ENCODE data around the gene TECRL.

Gene TECRL

DNA sequence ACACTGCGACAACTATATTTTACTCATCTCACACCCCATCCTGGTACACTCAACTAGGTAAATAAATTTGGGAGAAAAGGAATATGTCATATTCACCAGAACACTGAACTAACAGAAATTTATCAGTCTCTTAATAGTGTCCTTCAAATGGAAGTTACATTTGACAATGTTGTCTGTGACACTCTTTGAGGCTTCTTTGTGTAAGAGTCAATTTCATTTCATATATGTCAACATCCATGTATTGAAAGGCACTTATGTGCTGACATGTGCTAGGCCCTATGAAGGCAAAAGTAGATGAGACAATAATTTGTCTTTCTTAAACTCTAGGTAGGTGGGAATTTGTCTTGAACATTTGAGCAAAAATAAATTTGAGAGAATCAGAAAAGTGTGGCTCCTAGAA lies 82.0 kb downstream of the TECRL start:
- no peak for DNase-seq (ENCODE audit: low spot score)

DNA sequence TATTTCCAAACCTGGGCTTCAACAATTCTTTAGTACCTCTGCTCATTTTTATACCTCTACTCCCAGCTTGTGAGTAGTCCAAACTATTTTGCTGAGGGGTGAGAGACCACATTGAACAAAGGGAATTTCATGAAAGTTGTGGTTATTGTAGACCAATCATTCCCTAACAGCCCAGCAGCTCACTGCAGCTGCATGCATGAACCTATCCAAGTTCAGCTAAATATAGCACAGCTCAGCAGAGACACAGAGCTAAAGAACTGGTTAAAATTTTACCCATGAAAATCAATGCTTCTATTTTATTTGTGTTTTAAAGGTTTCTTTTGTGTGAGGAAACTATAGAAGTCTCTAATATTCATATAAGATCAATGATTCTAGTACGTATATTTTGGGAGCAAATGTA lies 82.7 kb downstream of the TECRL start:
- no peak for DNase-seq (ENCODE audit: low spot score)

DNA sequence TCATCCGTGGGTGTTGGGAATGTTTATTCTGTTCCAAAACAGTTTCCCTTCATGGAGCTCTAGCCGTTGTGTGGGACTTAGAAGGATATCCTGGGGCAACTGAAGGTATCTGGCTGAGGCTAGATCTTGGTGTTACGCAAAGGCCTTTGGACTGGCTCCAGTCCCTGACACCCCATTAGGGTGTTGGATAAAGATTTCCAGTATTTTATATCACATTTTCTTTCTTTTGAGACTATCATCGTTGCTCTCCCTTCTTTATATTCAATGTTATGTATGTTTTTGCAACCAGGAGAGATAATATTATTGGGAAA lies 103.0 kb downstream of the TECRL start:
- no peak for DNase-seq (ENCODE audit: low spot score)

DNA sequence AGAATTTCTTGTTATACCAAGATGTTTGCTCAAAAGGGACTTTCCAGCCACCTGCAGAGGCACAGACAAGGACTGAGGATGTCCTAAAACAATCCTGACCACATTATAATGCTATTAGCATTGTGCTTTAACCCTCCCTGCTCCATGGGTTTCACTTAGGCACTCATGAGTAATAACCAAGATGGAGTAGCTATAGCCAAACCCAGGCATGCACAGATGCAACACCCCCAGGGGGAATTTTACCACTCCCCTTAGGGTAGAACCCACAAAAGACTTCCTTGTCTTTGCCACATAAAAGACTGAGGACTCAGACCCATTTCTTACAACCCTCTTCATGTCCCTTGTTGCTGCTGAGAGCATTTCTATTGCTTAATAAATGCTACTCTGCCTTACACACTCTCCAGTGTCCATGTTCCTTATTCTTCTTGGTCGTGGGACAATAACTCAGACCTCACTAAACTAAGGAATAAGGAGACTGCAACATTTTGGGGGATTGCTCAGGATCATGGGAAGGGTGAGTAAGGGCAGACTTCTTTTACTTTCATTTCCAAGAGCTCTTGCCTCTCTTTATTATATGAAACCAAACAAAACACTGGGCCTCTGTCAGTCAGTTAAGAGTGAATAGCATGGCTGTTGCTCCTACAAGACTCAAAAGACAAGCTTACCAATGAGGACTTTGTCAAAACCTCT lies 103.5 kb downstream of the TECRL start:
- no peak for DNase-seq (ENCODE audit: low spot score)

DNA sequence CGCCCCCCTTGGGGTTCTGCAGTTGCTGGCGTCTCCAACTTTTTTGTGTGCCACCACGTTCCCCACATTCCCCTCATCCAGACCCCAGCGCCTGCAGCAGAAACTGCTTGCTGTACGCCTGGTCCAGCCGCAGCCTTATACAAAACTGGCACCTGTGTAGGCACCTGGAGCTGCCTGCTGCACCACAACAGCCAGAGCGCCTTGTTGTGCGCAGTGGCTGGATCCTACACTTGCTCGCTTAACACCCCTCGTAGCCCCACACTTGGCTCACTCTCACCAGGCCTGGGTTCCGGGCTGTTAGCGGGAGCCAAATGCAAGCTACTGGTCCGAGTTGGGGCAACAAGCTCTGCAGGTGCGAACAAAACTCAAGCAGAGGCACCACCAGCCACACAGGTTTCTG lies 136.8 kb downstream of the TECRL start:
- no peak for DNase-seq (ENCODE audit: low spot score)

DNA sequence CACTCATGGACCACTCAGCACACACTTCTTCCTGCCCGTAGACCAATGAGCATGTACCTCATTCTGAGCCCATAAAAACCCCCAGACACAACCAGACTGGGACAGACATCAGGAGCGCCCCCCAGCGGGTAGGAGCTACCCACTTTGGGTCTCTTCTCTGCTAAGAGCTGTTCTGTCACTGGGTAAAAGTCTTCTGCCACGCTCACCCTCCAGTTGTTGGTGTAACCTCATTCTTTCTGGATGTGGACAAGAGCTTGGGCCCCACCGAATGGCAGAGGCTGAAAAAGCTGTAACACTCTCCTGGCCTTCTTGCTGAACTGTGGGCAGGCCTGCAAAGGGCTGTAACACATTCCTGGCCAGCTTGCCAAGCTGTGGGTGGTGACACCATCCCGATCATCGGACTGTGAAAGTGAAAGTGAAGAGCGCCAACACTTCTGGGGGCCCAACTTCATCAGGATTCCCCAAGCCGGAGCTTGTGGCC lies 137.6 kb downstream of the TECRL start:
- no peak for DNase-seq (ENCODE audit: low spot score)

DNA sequence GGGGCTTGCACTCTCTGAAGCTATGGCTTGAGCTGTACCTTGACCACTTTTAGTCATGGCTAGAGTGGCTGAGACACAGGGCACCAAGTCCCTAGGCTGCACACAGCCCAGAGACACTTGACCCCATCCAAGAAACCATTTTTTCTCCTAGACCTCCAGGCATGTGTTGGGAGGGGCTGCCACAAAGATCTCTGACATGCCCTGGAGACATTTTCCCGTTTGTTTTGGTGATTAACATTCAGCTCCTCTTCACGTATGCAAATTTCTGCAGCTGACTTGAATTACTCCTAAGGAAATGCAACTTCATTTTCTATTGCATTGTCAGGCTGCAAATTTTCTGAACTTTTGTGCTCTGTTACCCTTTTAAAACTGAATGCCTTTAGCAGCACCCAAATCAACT lies 142.6 kb downstream of the TECRL start:
- no peak for DNase-seq (ENCODE audit: low spot score)

DNA sequence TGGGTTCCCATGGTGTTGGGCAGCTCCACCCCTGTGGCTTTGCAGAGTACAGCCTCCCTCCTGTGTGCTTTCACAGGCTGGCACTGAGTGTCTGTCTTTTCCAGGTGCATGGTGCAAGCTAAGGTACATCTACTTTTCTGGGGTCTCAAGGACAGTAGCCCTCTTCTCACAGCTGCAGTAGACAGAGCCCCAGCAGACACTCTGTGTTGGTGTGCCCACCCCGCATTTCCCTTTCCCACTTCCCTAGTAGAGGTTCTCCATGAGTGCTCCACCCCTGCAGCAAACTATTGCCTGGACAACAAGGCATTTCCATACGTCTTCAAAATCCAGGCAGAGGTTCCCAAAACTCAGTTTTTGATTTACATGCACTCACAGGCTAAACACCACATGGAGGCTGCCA lies 143.0 kb downstream of the TECRL start:
- no peak for DNase-seq (ENCODE audit: low spot score)

DNA sequence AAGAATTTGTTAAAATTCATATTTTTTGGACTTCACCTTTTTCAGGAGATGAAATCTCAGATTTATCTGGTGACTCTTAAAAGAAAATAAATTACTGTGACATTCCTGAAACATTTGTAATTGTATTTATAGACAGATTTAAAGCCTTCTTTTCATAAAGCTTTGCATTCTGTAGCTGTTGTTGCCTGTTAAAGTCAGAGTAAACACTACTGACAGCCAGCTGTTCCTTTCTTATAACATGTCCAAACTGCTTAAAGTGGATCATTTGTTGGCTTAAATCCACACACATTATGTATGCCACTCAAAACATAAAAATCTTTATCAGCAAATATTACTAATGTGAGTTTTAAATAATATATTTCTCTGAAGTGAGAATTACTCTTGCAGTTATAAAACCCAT lies 157.5 kb downstream of the TECRL start:
- no peak for DNase-seq (ENCODE audit: low spot score)

DNA sequence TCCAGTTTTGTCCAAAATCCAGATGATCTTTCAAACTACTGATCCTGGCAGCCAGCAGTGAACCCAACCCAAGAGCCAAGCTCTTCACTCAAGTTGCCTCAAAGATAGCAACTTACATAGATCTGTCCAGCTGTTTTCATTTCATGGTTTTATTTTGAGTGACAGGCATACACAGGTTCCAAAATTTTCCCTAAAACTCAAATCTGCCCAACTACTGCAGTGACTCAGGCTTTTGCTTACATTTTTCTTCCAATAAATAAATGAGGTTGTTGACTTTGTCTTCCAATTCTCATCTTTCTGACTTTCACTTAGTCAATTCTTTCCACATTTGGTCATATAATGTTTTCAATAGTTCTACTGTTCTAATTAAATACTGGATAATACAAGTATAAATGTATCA lies 158.8 kb downstream of the TECRL start:
- DNase-seq (ENCODE audit: low spot score): no peak

DNA sequence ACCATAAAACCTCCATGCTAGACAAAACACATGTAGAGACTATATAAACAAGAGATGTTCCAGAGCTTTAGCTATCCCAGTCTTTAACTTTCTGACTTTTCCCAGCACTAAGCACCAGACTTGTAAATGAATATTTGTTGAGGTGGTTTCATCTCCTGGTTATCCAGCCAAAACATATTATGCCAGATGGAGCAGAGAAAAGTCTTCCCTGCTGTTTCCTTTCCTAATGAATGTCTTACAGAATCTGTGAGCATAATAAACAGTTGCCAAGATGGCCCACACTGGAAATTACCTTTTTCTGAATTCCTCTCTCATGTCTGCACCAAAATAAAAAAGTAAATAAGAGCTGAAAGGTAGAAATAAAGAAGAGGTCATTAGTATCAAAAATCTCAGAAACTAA lies 159.2 kb downstream of the TECRL start:
- DNase-seq (ENCODE audit: low spot score): no peak

DNA sequence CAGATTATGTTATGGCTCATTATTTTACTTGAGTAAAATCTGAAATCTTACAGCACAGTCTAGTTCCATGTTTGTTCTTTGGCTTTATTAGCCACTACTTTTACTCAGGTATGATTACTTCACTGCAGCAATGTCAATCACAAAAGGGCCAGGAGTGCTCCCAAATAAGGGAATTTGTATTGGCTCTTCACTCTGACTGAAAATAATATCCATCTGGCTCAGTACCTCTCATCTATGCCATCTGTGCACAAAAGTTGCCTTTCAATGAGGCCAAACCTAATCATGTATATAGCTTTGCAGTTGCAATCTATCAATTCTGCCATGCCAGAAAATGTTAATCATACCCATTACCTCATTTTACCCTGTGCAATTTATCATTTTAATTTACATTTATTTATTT lies 161.1 kb downstream of the TECRL start:
- DNase-seq (ENCODE audit: low spot score): no peak

DNA sequence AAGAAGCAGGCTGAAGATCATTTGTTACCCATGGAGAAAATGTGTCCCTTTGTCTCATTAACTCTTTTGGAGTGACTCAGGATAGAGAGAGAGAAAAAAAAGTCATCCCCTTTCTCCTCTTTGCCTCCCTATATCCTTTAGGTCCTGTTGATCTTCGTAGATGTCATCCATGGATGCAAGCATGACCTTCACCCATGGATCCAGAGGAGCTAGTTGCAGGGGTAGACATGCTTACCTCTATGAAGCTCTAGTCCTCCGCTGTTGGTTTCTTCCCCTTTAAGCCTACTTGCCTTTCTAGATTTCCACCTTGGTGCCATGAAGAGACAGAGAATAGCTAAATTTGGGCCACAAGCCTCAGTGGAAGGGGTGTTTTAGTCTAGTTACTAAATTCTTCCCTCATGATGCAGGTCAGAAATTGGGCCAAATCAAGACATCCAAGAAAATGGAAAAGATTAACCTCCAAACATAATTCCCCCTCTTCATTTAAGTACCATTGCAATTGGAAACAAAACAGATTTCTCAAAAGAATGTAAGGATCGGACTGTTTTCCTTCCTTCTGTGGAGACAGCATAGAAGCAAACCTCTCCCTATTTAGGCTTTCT lies 178.4 kb downstream of the TECRL start:
- no peak for DNase-seq (ENCODE audit: low spot score)
